NB4 (cell line): ENCODE results near the gene SIAH1.
A peak's percentile ranks its signal among the peaks of the same experiment; 100 is the strongest.
"Not testable (repeated sequence)": the region's sequence is repeated elsewhere in the genome, so short reads cannot be mapped to it uniquely, and the experiment has no call there.

ENCODE experiments used
- DNase-seq: peaks from one replicate; pipeline ENCODE4 v3.0.0; 2010; ENCODE audit warnings: low read depth
- H3K4me3 ChIP-seq: one replicate; pipeline ENCODE4 v1.5.1; 2011; ENCODE audit warnings: mild to moderate bottlenecking, low read depth, low read length, moderate library complexity
- CTCF ChIP-seq: IDR thresholded peaks from one replicate; pipeline ENCODE4 v1.5.1; 2012; ENCODE audit warnings: low read depth, low read length
- MAX ChIP-seq: IDR thresholded peaks from 2 replicates; pipeline ENCODE4 v1.6.1; 2011; ENCODE audit warnings: low read depth, low read length
- MYC ChIP-seq: IDR thresholded peaks from 2 replicates; pipeline ENCODE4 v1.6.1; 2011; ENCODE audit warnings: low read depth, low read length
- POLR2A ChIP-seq: IDR thresholded peaks from 2 replicates; pipeline ENCODE4 v1.6.1; 2011; ENCODE audit warnings: mild to moderate bottlenecking; ENCODE audit not compliant: insufficient read length; ENCODE audit errors: extremely low read depth

Gene SIAH1

DNA sequence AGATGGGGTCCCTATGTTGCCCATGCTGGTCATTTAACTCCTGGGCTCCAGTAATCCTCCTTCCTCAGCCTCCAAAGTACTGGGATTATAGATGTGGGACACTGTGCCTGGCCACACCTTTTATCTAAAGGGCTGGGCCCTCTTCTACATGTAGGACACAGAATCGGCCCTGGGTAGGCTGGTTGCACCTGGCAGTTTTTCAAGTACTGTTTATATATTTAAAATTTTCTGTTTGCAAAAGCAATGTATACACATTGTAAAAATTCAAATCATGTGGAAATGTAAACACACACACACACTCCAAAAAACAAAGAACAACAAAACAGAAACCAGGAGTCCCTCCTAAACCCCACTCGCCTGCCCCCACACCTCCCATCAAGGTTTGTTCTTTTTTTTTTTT lies 28.1 kb upstream of the SIAH1 start:
- H3K4me3 ChIP-seq: no peak overlapping the region
- TF ChIP-seq MYC (no peak), CTCF (no peak), MAX (no peak), POLR2A (no peak)
- DNase-seq: no peak

DNA sequence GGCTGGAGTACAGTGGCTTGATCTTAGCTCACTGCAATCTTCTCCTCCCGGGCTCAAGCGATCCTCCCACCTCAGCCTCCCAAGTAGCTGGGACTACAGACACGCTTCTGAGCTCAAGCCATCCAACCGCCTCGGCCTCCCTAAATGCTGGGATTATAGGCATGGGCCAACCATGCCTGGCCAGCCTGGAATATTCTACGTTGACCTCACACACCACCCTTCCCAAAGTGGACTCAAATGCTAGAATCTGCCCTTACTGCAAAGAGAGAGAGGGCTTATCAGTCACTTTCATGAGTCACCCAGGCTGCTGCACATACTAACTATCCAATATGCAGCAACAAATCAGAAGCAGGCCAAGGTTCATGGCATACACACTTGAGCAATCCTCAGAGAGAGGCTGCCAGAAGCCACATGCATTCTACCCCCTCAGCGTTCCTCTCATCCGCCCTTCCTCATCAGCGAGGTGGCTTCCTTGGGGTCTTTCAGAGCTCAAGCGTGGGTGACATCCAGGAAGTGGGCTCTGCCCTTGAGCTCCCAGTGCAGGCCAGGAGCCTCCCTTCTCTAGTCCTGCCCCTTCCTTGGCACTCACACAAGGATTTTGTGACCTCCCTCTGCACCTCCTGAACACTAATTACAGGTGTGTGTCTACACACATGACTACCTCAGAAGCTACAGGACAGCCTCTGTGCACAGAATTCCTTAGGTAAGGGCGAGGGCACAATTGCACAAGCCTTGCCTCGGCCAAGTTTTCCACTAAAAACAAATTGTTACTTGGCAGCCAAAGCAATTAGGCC lies 24.8 kb upstream of the SIAH1 start:
- H3K4me3 ChIP-seq: no peak overlapping the region
- TF ChIP-seq MYC: no peak
- no peak for TF ChIP-seq POLR2A
- no peak for TF ChIP-seq CTCF
- 0 out of 2 replicates have a peak, but pooled peaks have one; percentile 20 for TF ChIP-seq MAX
- DNase-seq: peak; percentile 77

DNA sequence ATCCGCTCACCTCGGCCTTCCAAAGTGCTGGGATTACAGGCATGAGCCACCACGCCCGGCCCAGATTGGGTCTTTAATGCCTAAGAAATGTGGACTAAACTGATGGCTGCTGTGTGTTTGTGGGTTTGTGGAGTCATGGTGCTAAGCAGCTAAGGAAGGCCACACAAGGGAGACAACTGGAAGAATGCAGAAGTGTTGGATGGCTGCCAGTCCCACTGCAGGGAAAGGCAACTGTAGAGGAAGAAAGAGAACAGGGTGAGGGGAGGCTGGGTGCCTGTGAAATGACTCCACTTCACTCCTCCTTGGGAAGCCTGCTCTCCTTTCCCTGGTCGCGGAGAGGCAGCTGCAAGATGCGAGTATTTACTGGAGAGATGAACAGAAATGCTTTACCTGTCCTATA lies 23.5 kb upstream of the SIAH1 start:
- TF ChIP-seq POLR2A (no peak), MAX (no peak), MYC (no peak), CTCF (no peak)
- no peak overlapping the region for H3K4me3 ChIP-seq
- peak; percentile 42 for DNase-seq

DNA sequence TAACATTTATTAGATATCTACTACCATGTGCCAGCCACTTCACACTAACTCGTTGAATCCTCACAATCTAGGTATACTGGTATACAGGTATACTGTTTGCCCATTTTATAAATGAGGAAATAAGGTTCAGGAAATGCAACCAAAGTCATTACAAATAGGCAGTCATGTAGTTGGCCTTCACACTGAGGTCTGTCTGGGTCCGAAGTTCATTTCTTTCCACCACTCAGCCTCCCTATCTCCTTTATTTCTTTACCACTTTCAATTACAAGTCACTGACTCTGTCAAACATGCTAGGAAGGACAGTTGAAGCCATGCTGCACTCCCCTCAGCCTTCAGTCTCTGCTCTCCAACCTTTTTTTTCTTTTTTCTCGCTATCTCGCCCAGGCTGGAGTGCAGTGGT lies 20.7 kb upstream of the SIAH1 start:
- TF ChIP-seq MYC (no peak), POLR2A (no peak), MAX (no peak), CTCF (no peak)
- DNase-seq: no peak
- no peak overlapping the region for H3K4me3 ChIP-seq

DNA sequence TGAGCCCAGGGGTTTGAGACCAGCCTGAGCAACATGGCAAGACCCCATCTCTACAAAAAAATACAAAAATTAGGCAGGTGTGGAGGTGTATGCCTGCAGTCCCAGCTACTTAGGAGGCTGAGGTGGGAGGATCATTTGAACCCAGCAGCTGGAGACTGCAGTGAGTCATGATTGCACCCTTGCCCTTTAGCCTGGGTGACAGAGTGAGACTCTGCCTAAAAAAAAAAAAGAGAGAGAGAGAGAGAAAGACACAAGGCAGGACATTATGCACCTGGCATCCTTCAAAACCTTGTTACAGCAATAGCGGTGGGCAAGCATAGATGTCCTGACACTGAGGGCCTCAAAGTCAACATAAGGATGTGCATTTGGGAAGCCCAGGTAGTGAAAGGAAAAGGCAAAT lies 19.9 kb upstream of the SIAH1 start:
- no peak overlapping the region for H3K4me3 ChIP-seq
- TF ChIP-seq CTCF: no peak
- DNase-seq: no peak

GRCh38 chr16:48402547-48402946 lies 17.3 kb upstream of the SIAH1 start:
- DNase-seq, H3K4me3 ChIP-seq: not testable (repeated sequence)
